GM21526 (cell line): ENCODE measurements around the gene GALNT2.

ENCODE experiments used
- ATAC-seq: cut with Tn5 transposase; IDR thresholded peaks from one replicate; pipeline ENCODE4 v1.9.1; 2021; ENCODE audit warnings: moderate library complexity; ENCODE audit not compliant: unreplicated experiment, low FRiP score

Gene GALNT2

GRCh38 chr1:230070321-230071208 is 3.5 kb downstream of the GALNT2 start:
- no peak for ATAC-seq

GRCh38 chr1:230071316-230071715 is 4.3 kb downstream of the GALNT2 start:
- no peak for ATAC-seq

- ATAC-seq, result no peak
Observed at GRCh38 chr1:230072296-230072695, 5.3 kb downstream of the GALNT2 start.

GRCh38 chr1:230072866-230073265 is 5.8 kb downstream of the GALNT2 start:
- no peak for ATAC-seq

- no peak for ATAC-seq
Observed at GRCh38 chr1:230073371-230074035, 6.5 kb downstream of the GALNT2 start.

GRCh38 chr1:230074270-230074669 is 7.2 kb downstream of the GALNT2 start:
- ATAC-seq, result no peak

- ATAC-seq, result no peak
Observed at GRCh38 chr1:230074762-230075161, 7.7 kb downstream of the GALNT2 start.

GRCh38 chr1:230076121-230076520 is 9.1 kb downstream of the GALNT2 start:
- no peak for ATAC-seq

GRCh38 chr1:230077011-230077410 is 10.0 kb downstream of the GALNT2 start:
- no peak for ATAC-seq

- ATAC-seq, result no peak
Observed at GRCh38 chr1:230077436-230078213, 10.6 kb downstream of the GALNT2 start.

GRCh38 chr1:230079199-230080024 is 12.4 kb downstream of the GALNT2 start:
- ATAC-seq, result no peak

GRCh38 chr1:230080822-230081221 is 13.8 kb downstream of the GALNT2 start:
- ATAC-seq, result no peak

GRCh38 chr1:230081751-230082150 is 14.7 kb downstream of the GALNT2 start:
- no peak for ATAC-seq

- no peak for ATAC-seq
Observed at GRCh38 chr1:230082211-230082610, 15.2 kb downstream of the GALNT2 start.

GRCh38 chr1:230083053-230083452 is 16.0 kb downstream of the GALNT2 start:
- ATAC-seq, result no peak

- ATAC-seq, result no peak
Observed at GRCh38 chr1:230083746-230084407, 16.8 kb downstream of the GALNT2 start.

GRCh38 chr1:230084408-230085177 is 17.6 kb downstream of the GALNT2 start:
- ATAC-seq, result no peak

GRCh38 chr1:230085178-230085515 is 18.1 kb downstream of the GALNT2 start:
- ATAC-seq, result no peak

- ATAC-seq, result no peak
Observed at GRCh38 chr1:230086151-230086550, 19.1 kb downstream of the GALNT2 start.
